ENCODE data around the gene SDF2L1. TPM values are rescaled to one million over a fixed set of nuclear protein-coding genes. Genes with fewer than 3 reads are reported as not detected.
"Not testable (repeated sequence)": the region's sequence is repeated elsewhere in the genome, so short reads cannot be mapped to it uniquely, and the experiment has no call there.

Gene SDF2L1
- total RNA-seq, 2 experiments from 2014 or later, result 52.6 to 53.8 TPM

- peaks cover 19% of the 10 kb centered on the region for H3K4me1 Mint-ChIP-seq
- H3K27me3 Mint-ChIP-seq, result no peaks in the 10 kb centered on the region
- DNase-seq, result no peak
- H3K27ac Mint-ChIP-seq, result no peak overlapping the region
- H3K9me3 Mint-ChIP-seq, result no peaks in the 10 kb centered on the region
- no peak overlapping the region for H3K4me3 Mint-ChIP-seq
- peaks cover 14% of the 10 kb centered on the region for H3K36me3 Mint-ChIP-seq
Observed at GRCh38 chr22:21640810-21641209, 1.3 kb upstream of the SDF2L1 start.

GRCh38 chr22:21641417-21641788 lies 699 bp upstream of the SDF2L1 start:
- no peak overlapping the region for H3K27ac Mint-ChIP-seq
- H3K9me3 Mint-ChIP-seq, result no peaks in the 10 kb centered on the region
- H3K4me3 Mint-ChIP-seq, result peak overlapping the region; percentile 77
- no peak for DNase-seq
- no peaks in the 10 kb centered on the region for H3K27me3 Mint-ChIP-seq
- peaks cover 23% of the 10 kb centered on the region for H3K4me1 Mint-ChIP-seq
- H3K36me3 Mint-ChIP-seq, result peaks cover 16% of the 10 kb centered on the region

- H3K4me3 Mint-ChIP-seq, result peak overlapping the region; percentile 77
- H3K36me3 Mint-ChIP-seq, result peaks cover 22% of the 10 kb centered on the region
- no peaks in the 10 kb centered on the region for H3K27me3 Mint-ChIP-seq
- peak overlapping the region; percentile 70 for H3K27ac Mint-ChIP-seq
- no peaks in the 10 kb centered on the region for H3K9me3 Mint-ChIP-seq
- H3K4me1 Mint-ChIP-seq, result peaks cover 26% of the 10 kb centered on the region
- DNase-seq, result peak; percentile 66
Observed at GRCh38 chr22:21642584-21643448, 714 bp downstream of the SDF2L1 start.

- no peaks in the 10 kb centered on the region for H3K9me3 Mint-ChIP-seq
- DNase-seq, result no peak
- H3K36me3 Mint-ChIP-seq, result peaks cover 26% of the 10 kb centered on the region
- peak overlapping the region; percentile 44 for H3K27ac Mint-ChIP-seq
- H3K4me1 Mint-ChIP-seq, result peaks cover 26% of the 10 kb centered on the region
- H3K27me3 Mint-ChIP-seq, result no peaks in the 10 kb centered on the region
- peak overlapping the region; percentile 77 for H3K4me3 Mint-ChIP-seq
Observed at GRCh38 chr22:21643533-21644357, 1.6 kb downstream of the SDF2L1 start.

- not testable (repeated sequence) for H3K27ac Mint-ChIP-seq
Observed at GRCh38 chr22:21645513-21645912, 3.4 kb downstream of the SDF2L1 start.

GRCh38 chr22:21646608-21647590 lies 4.8 kb downstream of the SDF2L1 start:
- Mint-ChIP-seq H3K27ac (no peak overlapping the region), H3K27me3 (no peaks in the 10 kb centered on the region), H3K4me1 (peaks cover 34% of the 10 kb centered on the region), H3K9me3 (no peaks in the 10 kb centered on the region), H3K36me3 (peaks cover 39% of the 10 kb centered on the region), H3K4me3 (no peak overlapping the region)
- peak; percentile 70 for DNase-seq

More at GRCh38 chr22:21645513-21645912, 3.4 kb downstream of the SDF2L1 start:
- peaks cover 31% of the 10 kb centered on the region for H3K4me1 Mint-ChIP-seq
- H3K36me3 Mint-ChIP-seq, result peaks cover 37% of the 10 kb centered on the region
- not testable (repeated sequence) for H3K4me3 Mint-ChIP-seq, DNase-seq, H3K27me3 Mint-ChIP-seq, H3K9me3 Mint-ChIP-seq

- no peak overlapping the region for H3K27ac Mint-ChIP-seq
- no peaks in the 10 kb centered on the region for H3K27me3 Mint-ChIP-seq
- H3K4me1 Mint-ChIP-seq, result peaks cover 21% of the 10 kb centered on the region
- H3K9me3 Mint-ChIP-seq, result no peaks in the 10 kb centered on the region
- peak overlapping the region; percentile 90 for H3K4me3 Mint-ChIP-seq
- DNase-seq, result no peak
- peaks cover 29% of the 10 kb centered on the region for H3K36me3 Mint-ChIP-seq
Observed at GRCh38 chr22:21650280-21650679, 8.2 kb downstream of the SDF2L1 start.

GRCh38 chr22:21650823-21651520 lies 8.9 kb downstream of the SDF2L1 start:
- peak overlapping the region; percentile 90 for H3K4me3 Mint-ChIP-seq
- no peaks in the 10 kb centered on the region for H3K27me3 Mint-ChIP-seq

GRCh38 chr22:21651521-21652009 lies 9.5 kb downstream of the SDF2L1 start:
- Mint-ChIP-seq H3K9me3 (no peaks in the 10 kb centered on the region), H3K36me3 (peaks cover 27% of the 10 kb centered on the region), H3K27me3 (no peaks in the 10 kb centered on the region), H3K27ac (peak overlapping the region; percentile 88), H3K4me1 (peaks cover 21% of the 10 kb centered on the region), H3K4me3 (peak overlapping the region; percentile 90)
- DNase-seq, result no peak

More at GRCh38 chr22:21650823-21651520, 8.9 kb downstream of the SDF2L1 start:
- H3K4me1 Mint-ChIP-seq, result peaks cover 21% of the 10 kb centered on the region
- H3K27ac Mint-ChIP-seq, result peak overlapping the region; percentile 88
- peaks cover 29% of the 10 kb centered on the region for H3K36me3 Mint-ChIP-seq
- no peaks in the 10 kb centered on the region for H3K9me3 Mint-ChIP-seq
- no peak for DNase-seq

GRCh38 chr22:21652010-21652546 lies 10.0 kb downstream of the SDF2L1 start:
- peaks cover 26% of the 10 kb centered on the region for H3K4me1 Mint-ChIP-seq
- H3K27me3 Mint-ChIP-seq, result no peaks in the 10 kb centered on the region
- peaks cover 27% of the 10 kb centered on the region for H3K36me3 Mint-ChIP-seq
- H3K9me3 Mint-ChIP-seq, result no peaks in the 10 kb centered on the region
- DNase-seq, result peak; percentile 90
- peak overlapping the region; percentile 88 for H3K27ac Mint-ChIP-seq
- peak overlapping the region; percentile 90 for H3K4me3 Mint-ChIP-seq

- Mint-ChIP-seq H3K27ac (peak overlapping the region; percentile 88), H3K36me3 (peaks cover 27% of the 10 kb centered on the region)
Observed at GRCh38 chr22:21652547-21653545, 10.7 kb downstream of the SDF2L1 start.

GRCh38 chr22:21657020-21657359 lies 14.9 kb downstream of the SDF2L1 start:
- Mint-ChIP-seq H3K27ac (no peak overlapping the region), H3K9me3 (no peaks in the 10 kb centered on the region), H3K4me3 (peak overlapping the region; percentile 65), H3K4me1 (peaks cover 13% of the 10 kb centered on the region), H3K27me3 (no peaks in the 10 kb centered on the region), H3K36me3 (peaks cover 10% of the 10 kb centered on the region)
- DNase-seq, result no peak

More at GRCh38 chr22:21652547-21653545, 10.7 kb downstream of the SDF2L1 start:
- Mint-ChIP-seq H3K4me1 (peaks cover 27% of the 10 kb centered on the region), H3K9me3 (no peaks in the 10 kb centered on the region), H3K4me3 (peak overlapping the region; percentile 90), H3K27me3 (no peaks in the 10 kb centered on the region)
- DNase-seq, result no peak

Data from activated naive CD8-positive, alpha-beta T cell treated with anti-CD3 and anti-CD28 coated beads for 36 hours (primary cell).